OCI-LY3 (cell line): ENCODE results near the gene CCDC69.

Experiments used
- EZH2phosphoT487 ChIP-seq: fragments of 200-600 bp; shearing (Covaris generic); IDR thresholded peaks from 2 replicates; pipeline ENCODE4 v1.6.1; 2018; ENCODE audit warnings: antibody characterized with exemption, mixed run types, low read depth
- TF ChIP-seq, protein P1 (sequence below): fragments of 200-600, 300-600 bp; sonication (generic); IDR thresholded peaks from 2 replicates; pipeline ENCODE4 v1.5.1; 2014; ENCODE audit warnings: antibody characterized with exemption, low read length, low read depth

- TF ChIP-seq, protein P1, sequence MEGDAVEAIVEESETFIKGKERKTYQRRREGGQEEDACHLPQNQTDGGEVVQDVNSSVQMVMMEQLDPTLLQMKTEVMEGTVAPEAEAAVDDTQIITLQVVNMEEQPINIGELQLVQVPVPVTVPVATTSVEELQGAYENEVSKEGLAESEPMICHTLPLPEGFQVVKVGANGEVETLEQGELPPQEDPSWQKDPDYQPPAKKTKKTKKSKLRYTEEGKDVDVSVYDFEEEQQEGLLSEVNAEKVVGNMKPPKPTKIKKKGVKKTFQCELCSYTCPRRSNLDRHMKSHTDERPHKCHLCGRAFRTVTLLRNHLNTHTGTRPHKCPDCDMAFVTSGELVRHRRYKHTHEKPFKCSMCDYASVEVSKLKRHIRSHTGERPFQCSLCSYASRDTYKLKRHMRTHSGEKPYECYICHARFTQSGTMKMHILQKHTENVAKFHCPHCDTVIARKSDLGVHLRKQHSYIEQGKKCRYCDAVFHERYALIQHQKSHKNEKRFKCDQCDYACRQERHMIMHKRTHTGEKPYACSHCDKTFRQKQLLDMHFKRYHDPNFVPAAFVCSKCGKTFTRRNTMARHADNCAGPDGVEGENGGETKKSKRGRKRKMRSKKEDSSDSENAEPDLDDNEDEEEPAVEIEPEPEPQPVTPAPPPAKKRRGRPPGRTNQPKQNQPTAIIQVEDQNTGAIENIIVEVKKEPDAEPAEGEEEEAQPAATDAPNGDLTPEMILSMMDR = no peak
- no peak for TF ChIP-seq EZH2phosphoT487
Measured at GRCh38 chr5:151186052-151186451, 37.8 kb downstream of the CCDC69 start.
